Parathyroid adenoma (tissue), 2 donors: ENCODE measurements around the gene LHCGR.

Experiments used
- H2AFZ ChIP-seq: fragments of 300-600 bp; sonication (generic); one replicate; pipeline ENCODE4 v1.7.0; 2017; ENCODE audit warnings: antibody characterized with exemption, mild to moderate bottlenecking
- H3K27ac ChIP-seq: fragments of 300-600 bp; sonication (generic); one replicate; pipeline ENCODE4 v1.7.0; 2017
- H3K27me3 ChIP-seq: fragments of 300-600 bp; sonication (generic); one replicate; pipeline ENCODE4 v1.7.0; 2017; ENCODE audit warnings: low read length; ENCODE audit not compliant: control insufficient read depth, insufficient read depth
- H3K36me3 ChIP-seq: fragments of 300-600 bp; sonication (generic); one replicate; pipeline ENCODE4 v1.7.0; 2017; ENCODE audit warnings: low read length; ENCODE audit not compliant: control insufficient read depth, insufficient read depth
- H3K4me1 ChIP-seq: fragments of 300-600 bp; sonication (generic); one replicate; pipeline ENCODE4 v1.7.0; 2017; ENCODE audit warnings: control low read depth
- H3K4me2 ChIP-seq: fragments of 300-600 bp; sonication (generic); one replicate; pipeline ENCODE4 v1.7.0; 2017; ENCODE audit warnings: low read length
- H3K4me3 ChIP-seq: fragments of 300-600 bp; sonication (generic); one replicate; pipeline ENCODE4 v1.7.0; 2017; ENCODE audit warnings: low read depth, low read length
- H3K79me2 ChIP-seq: fragments of 300-600 bp; sonication (generic); one replicate; pipeline ENCODE4 v1.7.0; 2017; ENCODE audit warnings: control low read depth
- H3K9ac ChIP-seq: fragments of 300-600 bp; sonication (generic); one replicate; pipeline ENCODE4 v1.7.0; 2017; ENCODE audit warnings: mild to moderate bottlenecking
- H3K9me3 ChIP-seq: fragments of 300-600 bp; sonication (generic); one replicate; pipeline ENCODE4 v1.7.0; 2017; ENCODE audit warnings: low read length; ENCODE audit not compliant: control insufficient read depth
- CTCF ChIP-seq: fragments of 300-600 bp; sonication (generic); IDR thresholded peaks from one replicate; pipeline ENCODE4 v1.7.0; 2017; ENCODE audit warnings: antibody characterized with exemption, mild to moderate bottlenecking
- donor health status: primary hyperparathyroidism.

LHCGR gene

GRCh38 chr2:48774251-48774650 lies 18.7 kb upstream of the LHCGR start:
- Histone ChIP-seq H3K79me2 (no peaks in the 10 kb centered on the region), H3K27ac (no peak overlapping the region), H3K27me3 (no peaks in the 10 kb centered on the region), H3K9me3 (no peaks in the 10 kb centered on the region), H3K4me3 (no peak overlapping the region), H3K4me1 (no peaks in the 10 kb centered on the region), H2AFZ (no peak overlapping the region), H3K36me3 (no peaks in the 10 kb centered on the region), H3K4me2 (no peak overlapping the region), H3K9ac (no peak overlapping the region)
- no peak for TF ChIP-seq CTCF

- no peaks in the 10 kb centered on the region for H3K9me3 ChIP-seq
- H3K4me2 ChIP-seq, result no peak overlapping the region
- no peak for TF ChIP-seq CTCF
- H3K36me3 ChIP-seq, result no peaks in the 10 kb centered on the region
- H3K4me3 ChIP-seq, result no peak overlapping the region
- no peak overlapping the region for H3K9ac ChIP-seq
- no peaks in the 10 kb centered on the region for H3K4me1 ChIP-seq
- H3K27ac ChIP-seq, result no peak overlapping the region
- no peak overlapping the region for H2AFZ ChIP-seq
- H3K27me3 ChIP-seq, result no peaks in the 10 kb centered on the region
- H3K79me2 ChIP-seq, result no peaks in the 10 kb centered on the region
Measured at GRCh38 chr2:48771241-48772014, 15.9 kb upstream of the LHCGR start.

- no peaks in the 10 kb centered on the region for H3K36me3 ChIP-seq
- H3K9me3 ChIP-seq, result no peaks in the 10 kb centered on the region
- no peaks in the 10 kb centered on the region for H3K4me1 ChIP-seq
- no peak overlapping the region for H3K9ac ChIP-seq
- H2AFZ ChIP-seq, result no peak overlapping the region
- TF ChIP-seq CTCF, result no peak
- H3K4me2 ChIP-seq, result no peak overlapping the region
- H3K79me2 ChIP-seq, result no peaks in the 10 kb centered on the region
- no peaks in the 10 kb centered on the region for H3K27me3 ChIP-seq
- H3K27ac ChIP-seq, result no peak overlapping the region
- H3K4me3 ChIP-seq, result no peak overlapping the region
Measured at GRCh38 chr2:48770181-48770580, 14.7 kb upstream of the LHCGR start.

- H3K36me3 ChIP-seq, result no peaks in the 10 kb centered on the region
- H3K79me2 ChIP-seq, result no peaks in the 10 kb centered on the region
- H2AFZ ChIP-seq, result no peak overlapping the region
- no peaks in the 10 kb centered on the region for H3K4me1 ChIP-seq
- H3K27me3 ChIP-seq, result no peaks in the 10 kb centered on the region
- no peak overlapping the region for H3K9ac ChIP-seq
- no peak overlapping the region for H3K4me2 ChIP-seq
- no peak for TF ChIP-seq CTCF
- no peak overlapping the region for H3K27ac ChIP-seq
- H3K4me3 ChIP-seq, result no peak overlapping the region
- H3K9me3 ChIP-seq, result no peaks in the 10 kb centered on the region
Measured at GRCh38 chr2:48768669-48769068, 13.1 kb upstream of the LHCGR start.

GRCh38 chr2:48767330-48767729 lies 11.8 kb upstream of the LHCGR start:
- Histone ChIP-seq H3K9ac (no peak overlapping the region), H2AFZ (no peak overlapping the region), H3K36me3 (no peaks in the 10 kb centered on the region), H3K79me2 (no peaks in the 10 kb centered on the region), H3K4me2 (no peak overlapping the region), H3K9me3 (no peaks in the 10 kb centered on the region), H3K27ac (no peak overlapping the region), H3K4me1 (no peaks in the 10 kb centered on the region), H3K27me3 (no peaks in the 10 kb centered on the region), H3K4me3 (no peak overlapping the region)
- no peak for TF ChIP-seq CTCF
